ENCODE data around the gene MDM2. TPM values are rescaled to one million over a fixed set of nuclear protein-coding genes. Genes with fewer than 3 reads are reported as not detected.
A peak's percentile ranks its signal among the peaks of the same experiment; 100 is the strongest.

MDM2 gene
- polyA plus RNA-seq, 3 donors = 55.1 to 77.1 (median 72.0) TPM

- DNase-seq (ENCODE audit: extremely low read depth in 1 of 11, low read depth in 9 of 11, low spot score in 4 of 11) = no peak
Observed at GRCh38 chr12:68861890-68862289, 53.9 kb downstream of the MDM2 start.

GRCh38 chr12:68863109-68863770 is 55.3 kb downstream of the MDM2 start:
- DNase-seq (ENCODE audit: extremely low read depth in 1 of 11, low read depth in 9 of 11, low spot score in 4 of 11) = no peak

GRCh38 chr12:68863886-68864454 is 56.0 kb downstream of the MDM2 start:
- peak in 8 of 11 donors; percentile 3 to 39 (median 14) for DNase-seq (ENCODE audit: extremely low read depth in 1 of 11, low read depth in 9 of 11, low spot score in 4 of 11)

GRCh38 chr12:68864604-68865003 is 56.6 kb downstream of the MDM2 start:
- no peak for DNase-seq (ENCODE audit: extremely low read depth in 1 of 11, low read depth in 9 of 11, low spot score in 4 of 11)

- DNase-seq (ENCODE audit: extremely low read depth in 1 of 11, low read depth in 9 of 11, low spot score in 4 of 11) = no peak
Observed at GRCh38 chr12:68865399-68866164, 57.6 kb downstream of the MDM2 start.

GRCh38 chr12:68866950-68867349 is 59.0 kb downstream of the MDM2 start:
- DNase-seq (ENCODE audit: extremely low read depth in 1 of 11, low read depth in 9 of 11, low spot score in 4 of 11) = peak in 1 of 11 donors; percentile 2

- DNase-seq (ENCODE audit: extremely low read depth in 1 of 11, low read depth in 9 of 11, low spot score in 4 of 11) = no peak
Observed at GRCh38 chr12:68867606-68868005, 59.6 kb downstream of the MDM2 start.

GRCh38 chr12:68868043-68868790 is 60.2 kb downstream of the MDM2 start:
- DNase-seq (ENCODE audit: extremely low read depth in 1 of 11, low read depth in 9 of 11, low spot score in 4 of 11) = no peak

- no peak for DNase-seq (ENCODE audit: extremely low read depth in 1 of 11, low read depth in 9 of 11, low spot score in 4 of 11)
Observed at GRCh38 chr12:68870011-68870410, 62.0 kb downstream of the MDM2 start.

- no peak for DNase-seq (ENCODE audit: extremely low read depth in 1 of 11, low read depth in 9 of 11, low spot score in 4 of 11)
Observed at GRCh38 chr12:68870443-68870842, 62.5 kb downstream of the MDM2 start.

GRCh38 chr12:68871396-68871795 is 63.4 kb downstream of the MDM2 start:
- DNase-seq (ENCODE audit: extremely low read depth in 1 of 11, low read depth in 9 of 11, low spot score in 4 of 11) = no peak

- peak in 3 of 11 donors; percentile 4 to 18 (median 11) for DNase-seq (ENCODE audit: extremely low read depth in 1 of 11, low read depth in 9 of 11, low spot score in 4 of 11)
Observed at GRCh38 chr12:68871921-68872320, 63.9 kb downstream of the MDM2 start.

- no peak for DNase-seq (ENCODE audit: extremely low read depth in 1 of 11, low read depth in 9 of 11, low spot score in 4 of 11)
Observed at GRCh38 chr12:68873316-68873715, 65.3 kb downstream of the MDM2 start.

GRCh38 chr12:68876461-68876860 is 68.5 kb downstream of the MDM2 start:
- no peak for DNase-seq (ENCODE audit: extremely low read depth in 1 of 11, low read depth in 9 of 11, low spot score in 4 of 11)

GRCh38 chr12:68877583-68877982 is 69.6 kb downstream of the MDM2 start:
- DNase-seq (ENCODE audit: extremely low read depth in 1 of 11, low read depth in 9 of 11, low spot score in 4 of 11) = no peak

GRCh38 chr12:68878283-68878682 is 70.3 kb downstream of the MDM2 start:
- DNase-seq (ENCODE audit: extremely low read depth in 1 of 11, low read depth in 9 of 11, low spot score in 4 of 11) = no peak

- no peak for DNase-seq (ENCODE audit: extremely low read depth in 1 of 11, low read depth in 9 of 11, low spot score in 4 of 11)
Observed at GRCh38 chr12:68878846-68879245, 70.9 kb downstream of the MDM2 start.

- DNase-seq (ENCODE audit: extremely low read depth in 1 of 11, low read depth in 9 of 11, low spot score in 4 of 11) = no peak
Observed at GRCh38 chr12:68880660-68881325, 72.8 kb downstream of the MDM2 start.

All from renal cortex interstitium (tissue), 11 donors.